Measurements from ENCODE around the gene BMPR1B.
"Not testable (repeated sequence)": the region's sequence is repeated elsewhere in the genome, so short reads cannot be mapped to it uniquely, and the experiment has no call there.

BMPR1B gene

GRCh38 chr4:95142932-95143331 is 385.2 kb downstream of the BMPR1B start:
- DNase-seq (ENCODE audit: low read depth) = no peak

DNA sequence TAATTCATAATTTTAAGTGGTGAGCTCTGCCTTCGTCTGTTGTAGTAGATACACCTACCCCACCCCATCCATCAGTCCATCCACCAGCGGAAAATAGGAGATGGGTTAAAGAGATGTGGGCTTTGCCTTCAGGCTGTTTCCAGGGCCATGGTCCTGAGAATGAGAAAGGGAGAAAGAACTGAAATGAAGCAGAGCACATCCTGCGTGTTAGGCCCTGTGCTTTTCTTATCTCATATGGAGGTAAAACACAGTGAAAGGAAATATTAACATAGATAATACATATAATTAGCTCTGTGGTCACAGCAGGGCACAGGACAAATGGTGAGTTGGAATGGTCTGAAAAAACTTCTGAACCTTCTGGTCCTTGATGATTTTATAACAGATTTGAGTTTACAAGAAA is 393.5 kb downstream of the BMPR1B start:
- no peak for DNase-seq (ENCODE audit: low read depth)

DNA sequence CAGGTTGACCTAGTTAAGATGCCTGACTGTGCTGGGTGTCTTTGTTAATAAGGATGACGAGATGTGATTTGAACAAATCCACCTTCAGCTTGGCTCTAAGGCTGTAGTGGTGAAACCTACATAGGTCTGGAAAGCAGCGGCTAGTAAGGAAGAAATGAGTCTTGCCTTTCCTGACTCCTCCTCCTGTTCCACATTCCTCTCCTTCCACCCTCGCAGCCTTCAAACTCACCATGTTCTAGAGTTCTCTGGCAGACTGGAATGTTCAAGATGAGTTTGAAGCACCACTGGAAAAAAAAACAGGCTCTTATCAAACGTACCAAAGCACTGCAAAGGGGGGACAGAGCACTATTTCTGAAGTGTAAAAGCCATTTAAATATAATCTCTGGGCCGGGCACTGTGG is 395.4 kb downstream of the BMPR1B start:
- no peak for DNase-seq (ENCODE audit: low read depth)

GRCh38 chr4:95155759-95156451 is 398.1 kb downstream of the BMPR1B start:
- DNase-seq (ENCODE audit: low read depth) = no peak

- DNase-seq (ENCODE audit: low read depth) = no peak
Measured at GRCh38 chr4:95156452-95156765, 398.7 kb downstream of the BMPR1B start.

GRCh38 chr4:95157596-95157995 is 399.8 kb downstream of the BMPR1B start:
- no peak for DNase-seq (ENCODE audit: low read depth)

DNA sequence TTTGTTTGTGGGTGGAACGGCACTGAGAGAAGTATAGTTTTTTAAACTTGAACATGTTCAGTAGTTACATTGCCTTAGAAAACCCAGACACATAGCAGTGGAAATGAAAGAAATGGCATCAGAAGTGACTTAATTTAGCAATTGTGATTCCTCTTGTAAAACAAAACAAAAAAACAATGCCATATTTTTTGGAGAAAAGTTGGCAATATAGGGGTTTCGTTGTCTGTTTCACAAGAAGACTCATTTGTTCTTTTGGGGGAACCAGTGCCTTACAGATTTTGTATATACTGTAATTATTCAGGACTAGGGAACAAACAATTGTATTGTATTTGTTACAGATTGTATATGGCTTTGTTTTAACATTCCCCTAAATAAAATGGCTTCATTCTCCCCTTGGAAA is 400.3 kb downstream of the BMPR1B start:
- DNase-seq (ENCODE audit: low read depth) = no peak

DNA sequence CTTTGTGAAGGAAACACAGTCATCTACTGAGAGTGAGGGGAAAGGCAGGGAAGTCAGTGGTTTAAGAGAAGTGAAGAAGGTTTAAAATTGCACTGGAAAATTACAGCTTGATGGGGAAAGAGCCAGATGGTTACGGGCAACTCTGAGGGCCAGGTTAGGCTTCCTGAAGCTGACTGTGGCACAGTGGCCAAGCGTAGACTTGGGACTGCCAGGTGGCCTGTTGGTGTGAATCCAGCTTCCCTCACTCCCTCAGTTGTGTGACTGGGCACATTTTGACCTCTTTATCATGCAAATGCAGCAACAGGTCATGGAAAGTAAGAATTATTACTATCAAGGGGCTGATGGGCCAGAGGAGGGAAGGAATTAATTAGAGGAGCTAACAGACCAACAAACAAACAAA is 400.9 kb downstream of the BMPR1B start:
- DNase-seq (ENCODE audit: low read depth) = no peak

DNA sequence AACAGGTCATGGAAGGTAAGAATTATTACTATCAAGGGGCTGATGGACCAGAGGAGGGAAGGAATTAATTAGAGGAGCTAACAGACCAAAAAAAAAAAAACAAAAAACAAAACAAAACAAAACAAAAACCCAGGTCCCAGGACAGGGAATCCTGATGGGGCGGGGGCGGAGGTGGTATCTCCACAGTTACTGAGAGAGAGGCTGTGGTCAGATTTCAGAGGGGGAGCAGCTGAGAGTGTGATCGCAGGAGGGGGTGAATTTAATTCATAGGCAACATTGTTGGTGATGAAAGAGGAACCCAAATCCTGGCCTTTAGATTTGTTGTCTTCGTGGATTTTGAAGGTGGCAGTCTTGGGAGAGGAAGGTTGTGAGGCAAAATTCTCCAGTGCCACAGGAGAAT is 401.6 kb downstream of the BMPR1B start:
- no peak for DNase-seq (ENCODE audit: low read depth)

- DNase-seq (ENCODE audit: low read depth) = no peak
Measured at GRCh38 chr4:95161781-95162469, 404.2 kb downstream of the BMPR1B start.

DNA sequence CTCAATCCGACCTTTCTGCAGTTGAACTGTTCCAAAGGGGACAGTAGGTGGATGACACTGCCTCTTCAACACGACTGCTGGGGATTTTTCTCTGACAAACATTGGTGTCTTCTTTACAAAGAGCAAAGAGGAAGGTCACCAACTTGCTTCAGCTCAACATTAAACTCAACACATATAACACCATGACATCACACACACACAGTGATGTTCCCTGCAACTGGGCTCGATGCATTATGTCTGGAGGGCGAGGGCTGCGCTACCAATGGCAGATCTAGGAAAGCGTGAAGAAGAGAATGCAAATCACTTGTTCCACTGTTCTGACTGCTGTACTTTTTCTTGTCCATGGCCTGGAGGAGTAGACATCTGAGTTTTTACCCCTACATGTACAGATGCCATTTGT is 405.1 kb downstream of the BMPR1B start:
- no peak for DNase-seq (ENCODE audit: low read depth)

DNA sequence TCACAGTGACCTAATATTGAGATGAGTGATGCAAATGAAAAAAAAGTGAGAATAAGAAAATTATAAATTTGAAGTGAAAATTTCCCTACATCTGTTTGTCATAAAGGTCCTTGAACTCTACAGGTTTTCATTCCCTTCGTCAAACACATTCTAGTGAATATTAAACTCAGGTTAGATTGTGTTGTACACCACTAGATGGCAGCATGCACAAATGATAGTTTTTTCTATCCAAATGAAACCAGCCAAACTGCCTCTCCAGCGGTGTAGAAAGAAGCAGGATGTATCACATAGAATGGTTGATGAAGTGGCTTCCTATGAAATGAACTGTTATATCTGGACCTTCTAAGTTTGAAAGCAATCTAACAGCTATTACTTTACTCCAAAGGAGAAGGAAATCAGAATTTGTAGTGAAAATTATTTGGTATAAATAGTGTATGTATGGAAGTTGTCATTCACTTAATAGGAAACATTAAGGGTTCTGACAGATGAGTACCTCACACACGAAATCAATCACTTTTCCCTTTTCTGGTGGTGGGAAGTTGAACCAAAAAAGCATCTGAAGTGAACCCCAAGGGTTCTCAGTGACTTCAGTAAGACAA is 408.3 kb downstream of the BMPR1B start:
- no peak for DNase-seq (ENCODE audit: low read depth)

DNA sequence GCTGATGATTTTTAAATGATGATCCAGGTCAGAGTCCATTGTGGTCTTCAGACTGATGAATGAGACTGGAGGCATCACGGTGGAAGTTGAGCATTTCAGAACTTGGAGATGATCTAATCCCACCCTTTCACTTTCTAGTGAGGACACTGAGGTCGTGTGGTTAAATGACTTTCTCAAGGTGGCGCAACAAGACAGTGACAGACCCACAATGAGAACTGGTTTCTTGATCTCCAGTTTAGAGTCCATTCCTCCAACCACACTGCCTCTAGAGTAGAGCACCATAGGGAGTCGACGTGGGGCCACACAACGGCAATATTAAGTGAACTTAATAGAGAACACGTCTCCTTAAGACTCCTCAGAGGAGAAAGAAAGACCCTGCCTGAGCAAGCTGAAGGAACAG is 410.1 kb downstream of the BMPR1B start:
- DNase-seq (ENCODE audit: low read depth) = no peak

DNA sequence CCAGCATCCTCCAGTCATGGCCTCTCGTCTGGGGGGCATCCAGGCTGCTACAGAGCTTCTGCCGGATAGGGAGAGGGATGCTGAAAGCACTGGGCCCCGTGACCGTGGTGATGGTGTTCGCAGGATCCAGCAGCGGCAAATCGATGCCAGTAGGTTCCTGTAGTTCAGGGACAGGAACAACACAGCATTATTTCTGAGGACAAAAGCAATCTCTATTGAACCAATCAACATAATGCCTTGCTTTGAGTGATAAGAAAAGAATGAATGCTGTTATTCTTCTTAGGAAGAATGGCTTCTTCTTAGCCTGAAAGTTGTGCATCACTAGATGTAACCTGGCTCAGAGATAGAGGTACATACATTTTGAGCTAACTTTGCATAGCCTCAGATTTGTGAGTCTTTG is 412.4 kb downstream of the BMPR1B start:
- no peak for DNase-seq (ENCODE audit: low read depth)

- not testable (repeated sequence) for DNase-seq (ENCODE audit: low read depth)
Measured at GRCh38 chr4:95171377-95171776, 413.6 kb downstream of the BMPR1B start.

DNA sequence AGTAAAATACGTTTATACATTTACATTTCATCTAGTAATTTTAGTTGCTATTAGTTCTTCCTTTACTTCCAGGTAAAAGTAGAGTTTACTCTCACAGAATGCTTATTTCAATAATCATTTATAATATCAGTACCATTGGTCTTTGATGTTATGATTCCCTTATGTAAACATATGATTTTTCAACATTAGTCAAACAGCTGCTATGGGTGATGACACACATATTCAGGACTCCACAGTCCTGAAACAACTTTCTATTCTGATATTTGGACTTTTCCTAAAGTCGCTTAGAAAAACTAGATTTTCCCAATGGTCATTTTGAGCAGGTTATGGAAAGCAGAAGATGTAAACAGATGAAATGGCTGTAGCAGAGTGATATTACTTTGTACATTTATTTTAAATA is 421.2 kb downstream of the BMPR1B start:
- no peak for DNase-seq (ENCODE audit: low read depth)

DNA sequence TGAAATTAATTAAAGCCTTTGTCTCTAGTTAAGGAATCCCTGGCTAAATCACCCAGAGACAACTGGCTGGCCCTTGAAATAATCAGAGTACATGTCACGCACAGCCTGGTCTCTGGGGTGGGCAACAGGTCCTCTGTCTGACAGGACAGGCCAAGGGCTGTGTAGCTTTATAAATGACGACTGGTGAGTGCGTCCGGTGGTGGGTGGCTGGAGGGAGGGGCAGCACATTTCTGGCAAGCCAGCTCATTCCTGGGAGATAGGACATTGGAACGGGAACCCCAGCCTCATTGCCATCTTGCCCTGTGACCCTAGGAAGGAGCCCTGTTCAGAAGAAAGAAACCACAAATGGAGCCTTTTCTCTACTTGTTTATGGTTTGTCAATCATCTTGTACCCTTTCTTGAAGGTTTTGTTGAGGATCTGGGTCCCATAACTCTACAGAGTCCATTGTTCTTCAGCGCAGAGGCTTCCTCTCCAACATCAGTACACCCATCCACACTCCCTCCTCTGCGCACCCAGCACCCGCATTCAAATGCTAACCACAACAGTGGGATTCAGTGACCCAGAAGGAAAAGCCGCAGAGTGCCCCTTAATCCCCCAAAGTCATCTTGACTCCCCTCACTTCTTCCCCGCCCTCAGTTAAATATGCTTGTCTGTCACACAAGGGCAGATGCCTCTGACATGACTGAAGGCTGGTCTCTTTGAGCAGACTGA is 422.9 kb downstream of the BMPR1B start:
- no peak for DNase-seq (ENCODE audit: low read depth)

GRCh38 chr4:95181243-95181995 is 423.7 kb downstream of the BMPR1B start:
- DNase-seq (ENCODE audit: low read depth) = peak; percentile 2

DNA sequence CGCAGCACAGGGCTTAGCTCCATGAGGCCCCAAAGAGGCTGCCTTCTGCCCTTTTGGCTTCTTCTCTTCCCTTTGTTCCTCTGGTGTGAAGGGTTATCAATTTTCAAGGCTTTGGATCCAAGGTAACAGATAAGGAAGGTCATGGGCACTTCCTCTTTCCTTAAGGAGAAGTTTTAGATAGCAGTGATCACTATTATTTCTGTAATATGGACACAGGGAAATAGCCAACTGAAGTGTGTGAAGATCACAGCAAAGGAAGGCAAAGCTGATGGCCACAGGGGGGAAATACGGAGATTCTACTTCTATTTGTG is 424.2 kb downstream of the BMPR1B start:
- DNase-seq (ENCODE audit: low read depth) = no peak

- DNase-seq (ENCODE audit: low read depth) = no peak
Measured at GRCh38 chr4:95183656-95184408, 426.1 kb downstream of the BMPR1B start.

- DNase-seq (ENCODE audit: low read depth) = no peak
Measured at GRCh38 chr4:95186666-95187065, 428.9 kb downstream of the BMPR1B start.

Measured in T-helper 22 cell (primary cell).